DMS114 treated with DMSO at 0.1 percent for 48 hours (cell line): Measurements from ENCODE around the gene MLNR.

Experiments
- DNase-seq: peaks from one replicate; lab custom pipeline; 2025; ENCODE audit not compliant: unreplicated experiment; lab: John Stamatoyannopoulos, UW

The MLNR gene

GRCh38 chr13:49225223-49226042 is 5.3 kb downstream of the MLNR start:
- no peak for DNase-seq

GRCh38 chr13:49226613-49227012 is 6.5 kb downstream of the MLNR start:
- no peak for DNase-seq

- no peak for DNase-seq
These were observed 14.6 kb downstream of the MLNR start for GRCh38 chr13:49234741-49235140.

GRCh38 chr13:49235856-49236431 is 15.8 kb downstream of the MLNR start:
- no peak for DNase-seq

- DNase-seq = no peak
These were observed 18.5 kb downstream of the MLNR start for GRCh38 chr13:49238621-49239020.

GRCh38 chr13:49240017-49240416 is 19.9 kb downstream of the MLNR start:
- DNase-seq = no peak

GRCh38 chr13:49241296-49241695 is 21.2 kb downstream of the MLNR start:
- DNase-seq = no peak

GRCh38 chr13:49245101-49245500 is 25.0 kb downstream of the MLNR start:
- no peak for DNase-seq

- no peak for DNase-seq
These were observed 26.9 kb downstream of the MLNR start for GRCh38 chr13:49246850-49247642.

GRCh38 chr13:49247643-49248621 is 27.8 kb downstream of the MLNR start, which contains the start of gene CDADC1:
Gene CDADC1, plus strand, starts transcription at chr13:49247925. Its CDS starts 113 bp downstream, at chr13:49248038.
- peak; percentile 65 for DNase-seq

- DNase-seq = peak; percentile 20
These were observed 28.5 kb downstream of the MLNR start for GRCh38 chr13:49248622-49249002.

GRCh38 chr13:49251326-49251725 is 31.2 kb downstream of the MLNR start:
- DNase-seq = no peak

GRCh38 chr13:49253310-49253709 is 33.2 kb downstream of the MLNR start:
- DNase-seq = no peak

GRCh38 chr13:49254007-49254406 is 33.9 kb downstream of the MLNR start:
- DNase-seq = no peak

GRCh38 chr13:49256841-49257240 is 36.7 kb downstream of the MLNR start:
- no peak for DNase-seq

GRCh38 chr13:49258089-49258796 is 38.1 kb downstream of the MLNR start:
- DNase-seq = no peak

GRCh38 chr13:49259586-49259985 is 39.4 kb downstream of the MLNR start:
- no peak for DNase-seq

GRCh38 chr13:49262634-49263033 is 42.5 kb downstream of the MLNR start:
- DNase-seq = no peak

- DNase-seq = no peak
These were observed 45.7 kb downstream of the MLNR start for GRCh38 chr13:49265822-49266221.

GRCh38 chr13:49271264-49271663 is 51.1 kb downstream of the MLNR start:
- DNase-seq = no peak
